Left lobe of liver (tissue), 2 donors: ENCODE measurements around the gene RETREG3. TPM values are rescaled to one million over a fixed set of nuclear protein-coding genes. Genes with fewer than 3 reads are reported as not detected.
A peak's percentile ranks its signal among the peaks of the same experiment; 100 is the strongest.
"Not testable (repeated sequence)": the region's sequence is repeated elsewhere in the genome, so short reads cannot be mapped to it uniquely, and the experiment has no call there.

Experiments
- ATAC-seq: fragments of 200-7000 bp; cut with Tn5 transposase; one replicate; pipeline ENCODE4 v1.9.1; 2020; ENCODE audit warnings: mild to moderate bottlenecking, moderate library complexity
- DNase-seq: peaks from one replicate; pipeline ENCODE4 v3.0.0-alpha.2; 2020; ENCODE audit warnings: low spot score
- total RNA-seq: library from RNA; stranded (reverse); gene quantifications from one replicate; pipeline ENCODE4 v1.2.1, GENCODE V29; 2021
- donor health status: DM: no; HTN: no; CAD: no; lungs with moderate emphysema.
- donor health status: DM: no; HTN: yes; CAD: no.

The RETREG3 gene
- total RNA-seq, 1 donor from 2014 or later, result 56.3 TPM

DNA sequence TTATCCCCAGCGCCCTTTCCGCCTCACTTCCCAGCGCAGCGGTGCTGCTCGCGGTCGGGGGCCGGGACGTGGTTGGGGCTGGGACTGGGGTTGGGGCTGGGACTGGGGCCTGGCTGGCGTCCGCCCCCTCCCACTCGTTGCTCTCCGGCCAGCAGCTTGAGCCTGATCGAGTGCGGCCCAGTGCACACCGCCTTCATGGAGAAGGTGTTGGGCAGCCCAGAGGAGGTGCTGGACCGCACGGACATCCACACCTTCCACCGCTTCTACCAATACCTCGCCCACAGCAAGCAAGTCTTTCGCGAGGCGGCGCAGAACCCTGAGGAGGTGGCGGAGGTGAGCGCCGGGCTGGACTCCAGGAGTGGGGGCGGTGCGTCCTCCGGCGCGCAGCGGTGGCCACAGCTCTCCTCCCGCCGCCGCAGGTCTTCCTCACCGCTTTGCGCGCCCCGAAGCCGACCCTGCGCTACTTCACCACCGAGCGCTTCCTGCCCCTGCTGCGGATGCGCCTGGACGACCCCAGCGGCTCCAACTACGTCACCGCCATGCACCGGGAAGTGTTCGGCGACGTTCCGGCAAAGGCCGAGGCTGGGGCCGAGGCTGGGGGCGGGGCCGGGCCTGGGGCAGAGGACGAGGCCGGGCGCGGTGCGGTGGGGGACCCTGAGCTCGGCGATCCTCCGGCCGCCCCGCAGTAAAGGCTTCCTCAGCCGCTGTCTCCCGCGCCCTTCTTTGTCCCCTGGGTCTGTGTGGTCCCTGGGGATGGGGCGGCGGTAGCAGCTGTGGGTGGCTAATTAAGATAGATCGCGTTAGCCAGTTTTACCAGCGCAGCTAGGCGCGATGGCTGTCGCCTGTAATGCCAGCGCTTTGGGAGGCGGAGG is 54.7 kb downstream of the RETREG3 start:
- DNase-seq (peak; percentile 87), ATAC-seq (peak; percentile 90)

DNA sequence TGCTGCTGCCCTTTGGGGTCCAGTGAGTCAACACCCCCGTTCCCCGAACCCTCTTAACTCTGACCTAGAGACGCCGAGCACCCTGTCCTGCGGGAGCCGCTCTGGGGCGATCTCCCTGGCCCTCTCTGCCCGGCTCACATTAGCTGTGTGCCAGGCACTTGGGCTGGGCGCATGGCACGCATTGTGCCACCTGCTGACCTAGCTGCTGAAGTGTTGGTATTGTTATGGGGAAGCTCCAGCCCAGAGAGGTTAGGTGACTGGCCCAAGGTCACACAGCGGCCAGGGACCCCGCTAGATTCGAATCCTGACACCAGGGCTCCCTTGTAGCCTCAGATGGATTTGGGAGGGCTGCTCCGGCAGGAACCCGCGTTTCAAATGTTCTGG is 55.3 kb downstream of the RETREG3 start:
- DNase-seq (no peak), ATAC-seq (peak; percentile 43)

DNA sequence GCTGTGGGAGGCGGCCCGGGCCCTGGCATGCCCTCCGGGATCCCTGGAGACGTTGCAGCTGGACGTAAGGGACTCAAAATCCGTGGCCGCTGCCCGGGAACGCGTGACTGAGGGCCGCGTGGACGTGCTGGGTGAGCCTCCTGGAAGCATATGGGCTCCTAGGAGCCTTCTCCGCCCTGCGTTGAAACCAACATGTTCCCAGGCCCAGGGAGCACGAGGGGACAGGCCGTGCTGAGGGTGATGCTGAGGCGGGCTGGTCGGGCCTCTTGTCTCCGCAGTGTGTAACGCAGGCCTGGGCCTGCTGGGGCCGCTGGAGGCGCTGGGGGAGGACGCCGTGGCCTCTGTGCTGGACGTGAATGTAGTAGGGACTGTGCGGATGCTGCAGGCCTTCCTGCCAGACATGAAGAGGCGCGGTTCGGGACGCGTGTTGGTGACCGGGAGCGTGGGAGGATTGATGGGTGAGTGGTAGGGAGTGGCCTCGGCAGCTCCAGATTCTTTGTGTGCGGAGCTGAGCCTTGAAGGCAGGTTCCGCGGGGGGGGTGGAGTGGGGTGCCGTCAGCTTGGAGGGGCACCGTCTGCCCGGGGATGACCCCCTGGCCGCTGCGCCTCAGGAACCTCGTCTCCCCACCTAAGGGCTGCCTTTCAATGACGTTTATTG is 55.9 kb downstream of the RETREG3 start:
- DNase-seq, result no peak
- no peak for ATAC-seq

DNA sequence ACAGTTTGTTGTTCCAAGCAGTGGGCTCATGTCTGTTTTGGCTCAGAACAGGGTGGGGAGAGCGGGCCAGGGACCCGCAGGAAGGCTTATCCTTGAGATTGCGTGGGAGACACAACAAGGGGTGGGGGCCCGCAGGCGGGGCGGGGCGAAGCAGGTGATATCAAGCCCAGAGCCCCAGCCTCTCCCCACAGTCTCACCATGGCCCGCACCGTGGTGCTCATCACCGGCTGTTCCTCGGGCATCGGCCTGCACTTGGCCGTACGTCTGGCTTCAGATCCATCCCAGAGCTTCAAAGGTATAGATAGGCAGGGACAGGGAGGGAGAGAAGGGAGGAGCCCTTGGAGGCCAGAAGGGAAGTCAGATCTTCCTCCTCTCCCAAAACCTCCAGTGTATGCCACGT is 56.4 kb downstream of the RETREG3 start, which contains the start of gene HSD17B1:
HSD17B1 (plus strand) TSS at position 188 of the 400 bp plus-strand sequence; CDS start at position 199, 11 bp downstream.
- DNase-seq, ATAC-seq: not testable (repeated sequence)

DNA sequence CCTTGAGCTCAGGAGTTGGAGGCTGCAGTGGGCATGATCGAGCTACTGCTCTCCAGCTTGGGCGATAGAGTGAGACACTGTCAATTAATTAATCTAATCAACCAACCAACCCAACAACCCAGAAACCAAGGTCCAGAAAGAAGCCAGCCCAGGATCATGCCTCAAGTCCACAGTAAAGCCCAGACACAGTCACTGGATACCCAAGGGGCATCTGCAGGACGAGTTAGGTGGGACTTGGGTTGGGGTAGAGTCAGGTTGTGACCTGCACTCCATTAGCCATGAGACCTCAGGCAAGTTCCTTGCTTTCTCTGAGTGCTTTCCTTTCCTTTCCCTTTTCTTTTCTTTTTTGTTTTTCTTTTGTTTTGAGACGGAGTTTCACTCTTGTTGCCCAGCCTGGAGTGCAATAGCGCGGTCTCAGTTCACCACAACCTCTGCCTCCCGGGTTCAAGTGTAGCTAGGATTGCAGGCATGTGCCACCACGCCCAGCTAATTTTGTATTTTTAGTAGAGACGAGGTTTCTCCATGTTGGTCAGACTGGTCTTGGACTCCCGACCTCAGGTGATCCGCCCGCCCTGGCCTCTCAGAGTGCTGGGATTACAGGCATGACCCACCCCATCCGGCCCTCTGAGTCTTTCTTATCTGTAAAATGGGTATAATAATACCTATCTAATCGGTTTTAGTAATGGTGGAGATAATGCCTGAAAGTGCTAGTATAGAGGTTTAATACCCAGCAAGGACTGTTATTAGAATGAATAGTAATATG is 60.0 kb downstream of the RETREG3 start:
- DNase-seq, result no peak
- no peak for ATAC-seq

DNA sequence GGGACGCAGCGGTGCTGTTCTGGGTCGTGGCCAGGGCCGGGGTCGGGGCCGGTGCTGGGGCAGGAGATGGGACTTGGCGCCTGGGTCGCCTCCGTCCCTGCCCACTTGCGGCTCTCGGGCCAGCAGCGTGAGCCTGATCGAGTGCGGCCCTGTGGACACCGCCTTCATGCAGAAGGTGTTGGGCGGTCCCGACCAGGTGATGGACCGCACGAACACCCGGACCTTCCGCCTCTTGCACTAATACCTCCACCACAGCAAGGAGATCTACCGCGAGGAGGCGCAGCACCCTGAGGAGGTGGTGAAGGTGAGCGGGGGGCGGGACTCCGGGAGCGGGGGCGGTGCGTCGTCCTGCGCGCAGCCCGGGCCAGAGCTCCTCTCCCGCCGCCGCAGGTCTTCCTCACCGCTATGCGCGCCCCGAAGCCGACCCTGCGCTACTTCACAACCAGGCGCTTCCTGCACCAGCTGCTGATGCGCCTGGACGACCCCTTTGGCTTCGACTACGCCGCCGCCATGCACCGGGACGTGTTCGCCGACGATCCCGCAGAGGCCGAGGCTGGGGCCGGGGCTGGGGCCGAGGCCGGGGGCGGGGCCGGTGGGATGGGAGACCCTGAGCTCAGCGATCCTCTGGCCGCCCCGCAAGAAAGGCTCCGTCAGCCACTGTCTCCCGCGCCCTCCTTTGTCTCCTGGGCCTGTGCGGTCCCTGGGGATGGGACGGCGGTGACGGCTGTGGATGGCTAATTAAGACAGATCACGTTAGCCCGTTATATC is 60.9 kb downstream of the RETREG3 start:
- peak; percentile 74 for ATAC-seq
- DNase-seq, result peak; percentile 80

DNA sequence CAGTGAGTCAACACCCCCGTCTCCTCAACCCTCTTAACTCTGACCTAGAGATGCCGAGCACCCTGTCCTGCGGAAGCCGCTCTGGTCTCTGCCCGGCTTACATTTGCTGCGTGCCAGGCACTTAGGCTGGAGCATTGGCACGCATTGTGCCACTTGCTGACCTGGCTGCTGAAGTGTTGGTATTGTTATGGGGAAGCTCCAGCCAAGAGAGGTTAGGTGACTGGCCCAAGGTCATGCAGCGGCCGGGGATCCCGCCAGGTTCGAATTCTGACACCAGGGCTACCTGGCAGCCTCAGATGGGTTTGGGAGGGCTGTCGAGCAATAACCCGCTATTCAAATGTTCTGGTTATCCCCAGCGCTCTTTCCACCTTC is 61.5 kb downstream of the RETREG3 start:
- peak; percentile 67 for ATAC-seq
- DNase-seq, result peak; percentile 83

DNA sequence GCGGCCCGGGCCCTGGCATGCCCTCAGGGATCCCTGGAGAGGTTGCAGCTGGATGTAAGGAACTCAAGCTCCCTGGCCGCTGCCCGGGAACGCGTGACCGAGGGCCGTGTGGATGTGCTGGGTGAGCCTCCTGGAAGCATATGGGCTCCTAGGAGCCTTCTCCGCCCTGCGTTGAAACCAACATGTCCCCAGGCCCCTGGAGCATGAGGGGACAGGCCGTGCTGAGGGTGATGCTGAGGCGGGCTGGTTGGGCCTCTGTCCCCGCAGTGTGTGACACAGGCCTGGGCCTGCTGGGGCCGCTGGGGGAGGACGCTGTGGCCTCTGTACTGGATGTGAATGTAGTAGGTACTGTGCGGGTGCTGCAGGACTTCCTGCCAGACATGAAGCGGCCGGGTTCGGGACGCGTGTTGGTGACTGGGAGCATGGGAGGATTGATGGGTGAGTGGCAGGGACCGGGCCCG is 62.1 kb downstream of the RETREG3 start:
- ATAC-seq (no peak), DNase-seq (no peak)

DNA sequence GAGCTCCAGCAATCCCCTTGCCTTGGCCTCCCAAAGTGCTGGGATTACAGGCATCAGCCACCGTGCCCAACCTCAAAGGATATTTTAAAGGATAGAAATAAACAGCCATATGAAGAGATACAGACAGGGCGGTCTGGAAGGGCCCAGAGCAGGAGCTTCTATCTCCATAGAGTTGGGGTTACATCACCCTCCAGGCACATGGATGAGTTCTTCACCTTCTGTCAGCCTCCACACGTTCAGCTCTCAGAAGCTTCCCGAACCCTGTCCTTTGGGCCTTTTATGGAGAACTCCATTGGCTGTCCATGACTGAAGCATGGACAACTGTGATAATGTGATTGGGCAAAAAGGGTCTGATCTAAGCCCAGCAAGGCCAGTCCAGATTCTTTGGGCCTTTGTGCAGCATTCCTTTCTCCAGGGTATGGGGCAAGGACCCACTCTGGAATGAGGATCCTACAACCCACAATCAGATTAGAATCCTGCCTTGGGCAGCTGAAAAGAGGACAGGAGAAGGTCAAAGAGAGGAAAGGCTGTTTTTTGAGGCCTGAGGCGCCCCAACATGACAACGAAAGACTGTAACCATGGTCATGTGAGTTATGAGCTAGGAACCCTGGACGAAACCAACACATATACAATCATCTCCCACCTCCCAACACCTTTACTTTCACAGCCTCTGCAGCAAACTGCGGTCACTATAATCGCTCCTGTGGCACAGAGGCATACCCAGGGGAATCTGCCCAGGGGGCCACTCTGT is 63.2 kb downstream of the RETREG3 start:
- not testable (repeated sequence) for DNase-seq, ATAC-seq

DNA sequence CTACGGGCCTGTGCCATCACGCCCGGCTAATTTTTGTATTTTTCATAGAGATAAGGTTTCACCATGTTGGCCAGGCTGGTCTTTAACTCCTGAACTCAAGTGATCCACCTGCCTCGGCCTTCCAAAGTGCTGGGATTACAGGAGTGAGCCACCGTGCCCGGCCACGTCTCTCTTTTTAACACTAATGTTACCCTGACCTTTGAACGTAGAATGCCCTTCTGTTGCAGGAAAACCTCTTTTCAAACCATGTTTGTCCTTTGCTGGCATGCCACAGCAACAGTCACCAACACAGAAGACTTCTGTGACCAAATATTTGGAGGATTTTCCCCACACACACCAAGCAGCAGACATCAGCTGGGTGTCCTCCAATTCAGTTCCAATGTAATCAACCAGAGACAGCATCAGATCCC is 64.3 kb downstream of the RETREG3 start:
- ATAC-seq (peak; percentile 47), DNase-seq (no peak)

DNA sequence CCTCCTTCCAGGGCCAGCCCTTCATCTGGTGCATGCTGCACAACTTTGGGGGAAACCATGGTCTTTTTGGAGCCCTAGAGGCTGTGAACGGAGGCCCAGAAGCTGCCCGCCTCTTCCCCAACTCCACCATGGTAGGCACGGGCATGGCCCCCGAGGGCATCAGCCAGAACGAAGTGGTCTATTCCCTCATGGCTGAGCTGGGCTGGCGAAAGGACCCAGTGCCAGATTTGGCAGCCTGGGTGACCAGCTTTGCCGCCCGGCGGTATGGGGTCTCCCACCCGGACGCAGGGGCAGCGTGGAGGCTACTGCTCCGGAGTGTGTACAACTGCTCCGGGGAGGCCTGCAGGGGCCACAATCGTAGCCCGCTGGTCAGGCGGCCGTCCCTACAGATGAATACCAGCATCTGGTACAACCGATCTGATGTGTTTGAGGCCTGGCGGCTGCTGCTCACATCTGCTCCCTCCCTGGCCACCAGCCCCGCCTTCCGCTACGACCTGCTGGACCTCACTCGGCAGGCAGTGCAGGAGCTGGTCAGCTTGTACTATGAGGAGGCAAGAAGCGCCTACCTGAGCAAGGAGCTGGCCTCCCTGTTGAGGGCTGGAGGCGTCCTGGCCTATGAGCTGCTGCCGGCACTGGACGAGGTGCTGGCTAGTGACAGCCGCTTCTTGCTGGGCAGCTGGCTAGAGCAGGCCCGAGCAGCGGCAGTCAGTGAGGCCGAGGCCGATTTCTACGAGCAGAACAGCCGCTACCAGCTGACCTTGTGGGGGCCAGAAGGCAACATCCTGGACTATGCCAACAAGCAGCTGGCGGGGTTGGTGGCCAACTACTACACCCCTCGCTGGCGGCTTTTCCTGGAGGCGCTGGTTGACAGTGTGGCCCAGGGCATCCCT is 65.7 kb downstream of the RETREG3 start:
- DNase-seq (no peak), ATAC-seq (no peak)

DNA sequence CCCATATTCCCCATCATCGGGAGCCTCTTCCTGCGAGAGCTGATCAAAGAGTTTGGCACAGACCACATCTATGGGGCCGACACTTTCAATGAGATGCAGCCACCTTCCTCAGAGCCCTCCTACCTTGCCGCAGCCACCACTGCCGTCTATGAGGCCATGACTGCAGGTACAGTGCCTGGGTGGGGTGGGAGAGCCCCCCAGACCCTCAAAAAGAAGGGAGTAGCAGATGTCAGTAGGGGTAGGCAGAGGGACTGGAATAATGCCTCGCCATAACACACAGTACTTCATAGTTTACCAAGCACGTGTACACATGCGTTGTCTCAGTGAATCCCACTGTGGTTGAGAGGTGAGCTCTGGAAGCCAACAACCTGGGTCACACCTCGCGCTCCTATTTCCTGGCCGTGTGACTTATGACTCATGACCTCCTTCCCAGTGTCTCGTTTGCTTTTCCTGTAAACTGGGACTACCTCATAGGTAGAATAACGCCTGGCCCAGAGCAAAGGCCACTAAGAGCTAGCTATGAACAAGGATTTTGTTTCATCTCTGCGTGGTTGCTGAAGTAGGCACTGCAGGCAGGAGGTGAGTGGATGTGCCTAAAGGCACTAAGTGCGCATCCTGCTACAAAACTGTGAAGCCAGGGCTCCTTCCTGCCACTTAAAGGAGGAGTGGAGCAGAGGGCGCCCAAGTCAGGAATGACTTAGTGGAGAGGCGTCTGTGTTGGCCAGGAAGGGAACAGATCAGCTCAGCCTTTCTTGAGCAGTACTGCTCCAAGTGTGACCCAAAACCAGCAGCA is 67.9 kb downstream of the RETREG3 start:
- ATAC-seq (peak; percentile 25), DNase-seq (no peak)

DNA sequence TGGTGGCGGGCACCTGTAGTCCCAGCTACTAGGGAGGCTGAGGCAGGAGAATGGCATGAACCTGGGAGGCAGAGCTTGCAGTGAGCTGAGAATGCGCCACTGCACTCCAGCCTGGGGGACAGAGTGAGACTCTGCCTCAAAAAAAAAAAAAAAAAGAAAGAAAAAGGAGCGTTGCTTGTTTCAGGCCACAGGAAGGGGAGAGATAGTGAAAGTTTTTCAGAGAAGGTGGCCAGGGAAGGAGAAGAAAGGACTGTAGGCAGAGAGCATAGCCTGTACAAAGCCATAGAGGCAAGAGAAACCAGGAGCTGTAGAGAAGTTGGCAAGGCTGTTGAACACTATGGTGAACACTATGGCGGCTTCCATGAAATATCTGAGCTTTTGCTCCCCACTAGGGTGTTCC is 68.6 kb downstream of the RETREG3 start:
- ATAC-seq, DNase-seq: not testable (repeated sequence)

DNA sequence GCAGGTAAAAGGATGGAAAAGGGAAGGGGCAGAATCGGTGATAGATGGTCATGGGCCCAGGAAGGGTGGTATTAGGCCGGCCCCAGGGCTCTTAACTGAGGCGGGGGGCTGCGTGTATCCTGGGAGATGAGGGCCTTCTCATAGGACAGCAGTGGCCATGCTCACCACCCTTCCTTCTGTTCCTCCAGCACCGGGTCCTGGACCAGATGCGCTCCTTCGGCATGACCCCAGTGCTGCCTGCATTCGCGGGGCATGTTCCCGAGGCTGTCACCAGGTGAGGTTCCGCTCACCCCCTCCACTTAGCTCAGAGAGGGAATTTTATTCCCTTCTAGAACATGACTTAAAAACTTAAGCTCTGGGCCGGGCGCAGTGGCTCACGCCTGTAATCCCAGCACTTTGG is 70.7 kb downstream of the RETREG3 start:
- ATAC-seq (no peak), DNase-seq (no peak)

DNA sequence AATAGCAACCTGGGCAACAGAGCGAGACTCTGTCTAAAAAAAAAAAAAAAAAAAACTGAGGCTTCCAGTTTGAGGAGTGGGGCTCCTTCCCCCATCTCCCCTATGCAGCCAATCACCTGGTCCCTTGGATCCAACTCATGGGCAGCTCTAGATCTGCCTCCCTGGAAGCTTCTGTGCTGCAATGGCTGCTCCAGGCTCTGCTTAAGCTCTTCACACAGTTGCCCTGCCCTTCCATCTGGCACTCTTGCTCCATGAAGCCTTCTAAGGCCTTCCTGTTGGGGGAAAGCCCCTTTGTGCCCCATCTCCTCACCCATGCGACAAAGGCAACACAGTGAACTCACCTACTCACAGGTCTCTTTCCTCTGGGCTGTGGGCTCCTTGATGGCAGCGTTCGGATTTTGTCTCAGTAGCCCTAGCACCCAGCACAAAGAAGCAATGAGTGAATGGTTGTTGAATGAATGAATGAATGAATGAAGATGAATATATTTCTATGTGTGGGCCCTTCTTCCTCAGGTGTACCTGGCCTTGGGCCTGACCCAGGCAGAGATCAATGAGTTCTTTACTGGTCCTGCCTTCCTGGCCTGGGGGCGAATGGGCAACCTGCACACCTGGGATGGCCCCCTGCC is 71.2 kb downstream of the RETREG3 start:
- ATAC-seq (no peak), DNase-seq (no peak)

DNA sequence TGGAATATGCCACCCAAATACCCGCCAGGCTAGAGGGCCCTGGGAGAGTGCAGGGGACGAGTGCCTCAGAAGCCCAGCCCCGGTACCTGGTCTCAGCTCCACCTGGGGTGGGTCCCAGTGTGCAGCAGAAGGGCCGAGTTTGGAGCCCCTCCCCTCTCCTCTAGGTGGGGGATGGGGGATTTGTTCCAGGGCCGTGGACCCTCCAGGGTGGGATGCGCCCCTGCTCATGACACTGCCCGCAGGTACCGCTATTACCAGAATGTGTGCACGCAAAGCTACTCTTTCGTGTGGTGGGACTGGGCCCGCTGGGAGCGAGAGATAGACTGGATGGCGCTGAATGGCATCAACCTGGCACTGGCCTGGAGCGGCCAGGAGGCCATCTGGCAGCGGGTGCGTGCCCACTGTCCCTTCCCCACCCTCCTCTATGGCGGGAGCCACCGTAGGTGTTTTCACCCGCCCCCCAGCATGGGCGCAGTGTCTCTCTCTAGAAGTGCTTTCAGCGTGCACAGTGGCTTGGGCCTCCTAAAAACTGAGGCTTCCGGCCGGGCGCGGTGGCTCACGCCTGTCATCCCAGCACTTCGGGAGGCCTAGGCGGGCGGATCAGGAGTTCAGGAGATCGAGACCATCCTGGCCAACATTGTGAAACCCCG is 71.9 kb downstream of the RETREG3 start:
- no peak for DNase-seq
- no peak for ATAC-seq
